ENCODE data around the gene IL1RAPL2.
"Not testable (repeated sequence)": the region's sequence is repeated elsewhere in the genome, so short reads cannot be mapped to it uniquely, and the experiment has no call there.

IL1RAPL2 gene

DNA sequence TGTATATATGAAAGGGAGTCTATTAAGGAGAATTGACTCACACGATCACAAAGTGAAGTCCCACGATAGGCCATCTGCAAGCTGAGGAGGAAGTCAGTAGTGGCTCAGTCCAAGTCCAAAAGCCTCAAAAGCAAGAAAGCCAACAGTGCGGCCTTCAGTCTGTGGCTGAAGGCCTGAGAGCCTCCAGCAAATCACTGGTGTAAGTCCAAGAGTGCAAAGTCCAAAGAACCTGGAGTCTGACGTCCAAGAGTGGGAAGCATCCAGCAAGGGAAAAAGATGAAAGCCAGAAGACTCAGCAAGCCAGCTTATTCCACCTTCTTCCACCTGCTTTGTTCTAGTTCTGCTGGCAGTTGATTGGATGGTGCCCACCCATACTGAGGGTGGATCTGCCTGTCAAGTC, 104.1 kb downstream of the IL1RAPL2 start:
- no peak for DNase-seq (ENCODE audit: low read depth in 2 of 2)

DNA sequence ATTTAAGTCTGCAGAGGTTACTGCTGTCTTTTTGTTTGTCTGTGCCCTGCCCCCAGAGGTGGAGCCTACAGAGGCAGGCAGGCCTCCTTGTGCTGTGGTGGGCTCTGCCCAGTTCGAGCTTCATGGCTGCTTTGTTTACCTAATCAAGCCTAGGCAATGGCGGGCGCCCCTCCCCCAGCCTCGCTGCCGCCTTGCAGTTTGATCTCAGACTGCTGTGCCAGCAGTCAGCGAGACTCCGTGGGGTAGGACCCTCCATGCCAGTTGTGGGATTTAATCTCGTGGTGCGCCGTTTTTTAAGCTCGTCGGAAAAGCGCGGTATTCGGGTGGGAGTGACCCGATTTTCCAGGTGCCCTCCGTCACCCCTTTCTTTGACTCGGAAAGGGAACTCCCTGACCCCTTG, 111.5 kb downstream of the IL1RAPL2 start:
- not testable (repeated sequence) for DNase-seq (ENCODE audit: low read depth in 2 of 2)

DNA sequence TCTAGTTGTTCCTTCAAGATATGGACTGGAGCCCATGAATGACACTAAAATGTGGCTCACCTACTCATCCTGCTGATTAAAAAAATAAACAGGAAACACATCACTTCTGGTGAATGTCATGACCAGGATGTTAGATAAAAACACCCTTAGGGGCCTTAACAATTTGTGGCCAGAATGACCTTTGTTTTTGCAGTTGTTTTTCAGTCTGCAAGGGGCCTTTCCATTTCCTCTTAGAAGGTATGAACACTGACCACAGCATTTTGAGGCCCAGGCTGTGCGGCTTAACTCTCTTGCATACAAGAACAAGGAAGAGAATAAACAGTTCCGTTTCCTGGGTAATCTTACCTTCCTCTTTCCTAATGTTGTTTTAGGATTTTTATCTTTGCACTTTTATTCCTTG, 113.2 kb downstream of the IL1RAPL2 start:
- DNase-seq (ENCODE audit: low read depth in 2 of 2), result no peak

DNA sequence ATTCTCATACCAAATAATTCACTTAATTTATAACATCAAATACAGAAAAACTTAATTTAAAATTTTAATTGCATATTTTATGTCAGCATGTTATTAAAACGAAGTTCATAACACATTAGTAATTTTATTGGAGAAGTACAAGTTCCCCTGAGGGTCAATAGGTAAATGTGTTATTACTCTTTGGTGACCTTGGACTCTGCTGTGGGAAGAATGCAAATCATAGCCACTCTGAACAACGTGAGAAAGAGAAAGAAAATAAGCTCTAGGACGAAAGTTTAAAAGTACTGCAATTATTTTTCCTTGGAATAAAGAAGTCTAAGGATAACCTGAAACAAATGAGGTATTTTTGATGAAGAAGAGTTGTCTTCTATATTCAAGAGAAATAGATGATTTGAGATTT, 115.2 kb downstream of the IL1RAPL2 start:
- DNase-seq (ENCODE audit: low read depth in 2 of 2), result no peak

DNA sequence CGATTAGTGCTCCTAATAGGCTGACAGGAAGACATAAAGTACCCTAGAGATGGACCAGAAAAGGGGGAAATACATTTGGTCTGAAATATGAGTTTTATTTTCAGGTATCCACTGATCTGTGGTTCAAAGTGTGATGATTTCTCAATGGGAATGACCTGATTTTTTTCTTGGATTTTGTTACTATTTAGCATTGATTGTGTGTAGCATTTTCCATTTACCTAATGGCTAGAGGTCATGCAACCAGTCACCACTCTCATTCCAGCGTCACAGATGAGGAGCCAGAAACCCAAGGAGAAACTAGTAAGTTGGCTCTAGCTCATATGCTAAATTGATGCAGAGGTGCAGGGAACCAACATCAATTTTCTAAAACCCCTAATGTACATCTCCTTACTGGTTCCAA, 118.1 kb downstream of the IL1RAPL2 start:
- no peak for DNase-seq (ENCODE audit: low read depth in 2 of 2)

DNA sequence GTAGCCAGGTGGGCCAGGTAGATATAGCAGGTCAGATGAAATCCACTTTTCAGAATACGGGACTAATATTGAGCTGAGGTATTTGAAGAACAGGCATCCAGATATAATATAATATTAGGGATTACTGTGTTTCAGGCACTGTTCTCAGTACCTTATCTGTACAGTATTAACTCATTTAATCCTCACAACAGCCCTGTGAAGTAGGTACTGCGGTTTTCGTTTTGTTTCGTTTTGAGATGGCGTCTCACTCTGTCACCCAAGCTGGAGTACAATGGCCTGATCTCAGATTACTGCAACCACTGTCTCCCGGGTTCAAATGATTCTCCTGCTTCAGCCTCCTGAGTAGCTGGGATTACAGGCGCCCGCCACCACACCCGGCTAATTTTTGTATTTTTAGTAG, 129.6 kb downstream of the IL1RAPL2 start:
- DNase-seq (ENCODE audit: low read depth in 2 of 2), result no peak

DNA sequence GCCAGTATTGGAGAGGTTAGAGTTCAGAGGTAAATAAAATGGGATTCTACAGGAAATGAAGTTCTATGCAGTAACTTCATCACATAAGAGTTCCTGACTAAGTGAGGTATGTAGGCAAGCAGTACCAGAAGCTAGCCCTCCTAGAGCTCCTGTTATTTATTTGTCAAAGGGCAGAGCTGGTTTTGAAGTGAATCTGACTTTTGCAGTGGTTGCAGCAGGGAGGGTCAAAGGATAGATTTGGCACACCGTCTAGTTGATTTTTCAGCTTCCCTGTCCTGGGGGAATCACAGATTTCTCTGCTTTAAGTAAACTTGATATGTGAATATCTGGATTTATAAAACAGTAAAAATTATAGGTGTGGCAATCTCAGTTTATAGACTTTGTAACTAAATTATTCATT, 130.7 kb downstream of the IL1RAPL2 start:
- no peak for DNase-seq (ENCODE audit: low read depth in 2 of 2)

DNA sequence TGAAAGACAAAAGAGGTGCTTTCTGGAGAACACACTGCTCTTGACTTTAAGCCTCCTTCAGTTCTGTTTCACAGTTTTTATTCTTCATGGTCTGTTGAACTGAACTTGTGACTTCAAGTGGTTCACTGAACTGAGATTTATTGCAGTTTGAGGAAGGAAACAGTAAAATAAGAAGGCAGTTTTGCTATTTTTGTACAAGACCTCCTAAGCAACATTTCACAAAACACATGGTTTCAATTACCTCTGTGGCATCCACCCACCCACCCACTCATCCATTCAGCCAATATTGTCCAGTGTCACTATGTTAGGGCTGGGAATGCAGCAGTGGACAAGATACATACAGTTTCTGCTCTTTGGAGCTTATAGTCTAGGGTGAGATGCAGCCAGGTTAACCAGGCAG, 131.3 kb downstream of the IL1RAPL2 start:
- no peak for DNase-seq (ENCODE audit: low read depth in 2 of 2)

DNA sequence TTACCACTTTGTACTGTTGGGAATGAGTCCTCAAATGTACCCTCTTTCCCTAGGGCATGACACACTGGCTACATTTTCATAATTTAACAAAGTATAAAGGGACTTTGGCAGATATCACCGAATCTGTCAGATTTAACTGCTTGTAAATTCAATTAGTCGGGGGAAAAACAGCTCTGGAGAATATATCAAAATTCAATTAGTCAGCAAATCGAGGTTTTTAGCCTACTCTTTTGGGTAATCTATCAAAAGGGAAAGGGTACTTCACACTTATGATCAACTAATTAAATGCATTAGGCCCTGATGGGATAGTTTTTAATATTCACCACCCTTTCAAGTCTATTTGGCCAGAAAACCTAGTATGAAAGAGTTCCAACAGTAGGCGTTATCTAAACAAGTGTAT, 141.0 kb downstream of the IL1RAPL2 start:
- DNase-seq (ENCODE audit: low read depth in 2 of 2), result no peak

DNA sequence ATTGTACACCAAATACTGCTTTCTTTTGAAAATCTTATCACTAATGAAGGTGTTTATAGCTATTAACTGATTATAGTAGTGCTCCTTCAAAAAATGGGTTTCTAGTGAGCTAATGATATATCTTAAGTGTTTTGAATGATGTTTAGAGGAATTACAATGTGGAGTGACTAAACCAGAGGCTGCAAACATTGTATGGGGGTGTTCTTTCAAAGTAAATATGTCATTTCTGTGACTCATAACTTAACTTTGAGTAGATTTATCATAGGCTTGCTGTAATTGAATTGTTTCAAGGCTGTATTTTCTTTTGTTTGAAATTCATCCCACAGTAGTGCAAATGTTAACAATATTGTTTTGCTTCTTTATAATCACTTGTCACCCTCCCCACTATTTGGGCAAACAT, 141.6 kb downstream of the IL1RAPL2 start:
- DNase-seq (ENCODE audit: low read depth in 2 of 2), result no peak

DNA sequence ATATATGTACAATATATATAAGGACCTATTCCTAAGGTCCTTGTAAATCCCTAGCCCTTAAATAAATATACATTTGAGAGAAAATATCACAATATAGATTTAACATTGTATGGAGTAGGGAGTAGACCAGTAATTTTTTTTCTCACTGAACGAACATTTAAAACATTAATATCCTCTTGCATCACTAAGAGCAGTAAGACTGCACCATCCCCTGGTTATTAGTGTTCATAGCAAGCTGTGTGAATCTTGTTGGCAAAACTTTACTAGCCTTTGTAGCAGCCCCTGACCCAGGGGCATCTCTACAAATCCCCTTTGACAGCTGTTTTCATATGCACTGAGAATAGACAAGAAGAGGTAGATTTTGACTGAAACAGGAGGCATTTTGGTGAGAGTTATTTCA, 146.5 kb downstream of the IL1RAPL2 start:
- DNase-seq (ENCODE audit: low read depth in 2 of 2), result no peak

DNA sequence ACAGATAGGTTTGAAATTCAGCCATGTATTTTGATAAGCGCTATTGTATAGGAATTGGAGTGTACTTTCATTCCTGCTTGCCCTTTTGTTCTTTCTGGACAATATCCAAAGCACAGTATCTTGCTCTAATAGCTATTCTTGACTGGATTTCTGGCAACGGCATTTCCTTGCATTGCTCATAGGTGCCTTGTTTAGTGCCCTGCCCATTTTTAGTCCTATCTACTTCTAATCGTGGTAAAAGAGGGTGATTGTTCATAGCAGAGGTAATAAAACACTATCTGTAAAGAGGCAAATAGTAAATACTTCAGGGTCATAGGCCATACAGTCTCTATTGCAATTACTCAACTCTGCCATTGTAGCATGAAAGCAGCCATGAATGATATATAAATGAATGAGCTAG, 155.9 kb downstream of the IL1RAPL2 start:
- DNase-seq (ENCODE audit: low read depth in 2 of 2), result no peak

DNA sequence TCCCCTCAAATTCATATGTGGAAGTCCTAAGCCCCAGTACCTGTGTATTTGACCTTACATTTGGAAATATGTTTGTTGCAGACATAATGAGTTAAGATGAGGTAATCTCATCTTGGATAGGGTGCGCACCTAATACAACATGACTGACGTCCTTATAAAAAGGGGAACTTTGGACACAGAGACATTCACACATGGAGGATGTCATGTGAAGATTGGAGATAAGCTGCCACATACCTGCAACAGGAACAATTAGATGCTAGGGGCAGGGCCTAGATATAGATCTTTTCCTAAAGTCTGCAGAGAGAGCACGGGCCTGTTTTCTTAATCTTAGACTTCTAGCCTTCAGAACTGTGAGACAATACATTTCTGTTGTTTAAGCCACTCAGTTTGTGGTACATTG, 162.5 kb downstream of the IL1RAPL2 start:
- DNase-seq (ENCODE audit: low read depth in 2 of 2), result no peak

DNA sequence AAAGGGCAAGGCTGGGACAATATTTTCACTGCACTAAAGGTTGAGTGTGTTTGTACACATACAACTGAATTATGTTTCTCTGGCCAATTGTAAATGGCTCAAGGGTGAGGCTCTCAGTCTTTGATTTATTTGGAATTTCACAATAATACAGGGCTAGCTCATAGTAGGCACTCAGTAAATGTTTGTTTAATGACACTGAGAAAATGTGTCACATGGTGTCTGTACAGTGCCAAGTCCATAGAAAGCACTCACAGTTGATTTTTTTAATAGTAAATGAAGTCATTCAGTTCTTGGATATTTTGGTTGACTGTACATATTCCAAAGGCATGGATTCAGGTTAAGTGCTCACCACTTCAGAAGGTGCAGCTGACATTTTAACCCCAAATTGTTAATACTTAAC, 176.4 kb downstream of the IL1RAPL2 start:
- no peak for DNase-seq (ENCODE audit: low read depth in 2 of 2)

DNA sequence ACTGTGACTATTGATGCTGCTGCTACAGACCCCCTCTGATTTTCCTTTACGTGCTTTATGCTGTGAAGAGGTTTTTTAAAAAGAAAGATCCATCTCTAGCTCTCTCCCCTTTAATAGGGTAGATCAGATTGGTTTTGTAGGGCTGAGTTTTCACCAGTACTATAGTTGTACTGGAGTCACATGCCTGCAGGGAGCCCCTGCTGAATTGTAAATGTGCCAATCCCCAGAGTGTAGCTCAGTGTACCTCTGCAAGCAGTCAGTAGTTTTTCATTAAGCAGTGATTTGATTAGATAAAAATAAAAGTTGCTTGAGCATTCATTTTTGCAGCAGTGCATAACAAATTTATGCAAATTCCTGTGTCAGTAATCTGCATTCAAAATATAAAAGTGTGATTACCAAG, 179.2 kb downstream of the IL1RAPL2 start:
- DNase-seq (ENCODE audit: low read depth in 2 of 2), result no peak

DNA sequence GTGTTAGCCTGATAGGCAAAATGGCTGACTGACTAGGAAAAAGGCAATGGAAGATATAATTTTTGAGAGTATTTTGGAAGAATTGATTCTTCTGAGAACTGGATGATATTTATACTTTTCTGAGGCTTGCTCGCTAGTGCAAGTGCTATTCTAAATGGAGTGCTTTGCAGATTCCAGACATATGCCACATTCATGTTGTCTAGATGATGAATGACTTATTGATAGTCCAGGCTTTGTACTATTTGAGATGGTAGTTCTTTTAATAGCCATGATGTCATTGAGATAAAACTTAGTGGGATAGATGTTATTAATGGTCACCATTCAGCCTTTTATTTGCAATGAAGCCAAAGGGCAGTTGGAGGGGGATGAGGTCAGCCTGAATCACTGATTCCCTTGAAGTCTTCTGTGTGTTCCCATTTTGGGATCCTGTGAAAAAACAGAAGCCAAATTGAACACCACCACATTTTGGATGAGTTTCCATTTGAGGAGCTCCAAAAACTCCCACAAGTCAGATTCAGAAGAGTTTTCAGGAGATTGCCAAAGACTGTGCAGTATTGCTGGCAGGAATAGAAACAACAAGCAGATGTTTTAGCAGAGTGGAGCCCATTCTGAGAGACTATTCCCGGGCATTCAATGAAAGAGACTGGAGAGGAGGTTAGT, 184.1 kb downstream of the IL1RAPL2 start:
- no peak for DNase-seq (ENCODE audit: low read depth in 2 of 2)

DNA sequence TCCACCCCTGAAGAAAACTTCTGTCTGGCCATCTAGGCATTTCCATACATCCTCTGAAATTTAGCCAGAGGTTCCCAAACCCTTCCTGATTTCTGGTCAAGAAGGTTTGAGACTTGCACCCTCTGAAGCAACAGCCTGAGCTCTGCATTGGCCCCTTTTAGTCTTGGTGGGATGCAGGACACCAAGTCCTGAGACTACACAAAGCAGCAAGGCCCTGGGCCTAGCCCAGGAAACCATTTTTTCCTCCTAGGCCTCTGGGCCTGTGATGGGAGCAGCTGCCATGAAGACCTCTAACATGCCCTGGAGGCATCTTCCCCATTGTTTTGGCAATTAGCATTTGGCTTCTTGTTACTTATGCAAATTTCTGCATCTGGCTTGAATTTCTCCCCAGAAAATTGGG, 196.6 kb downstream of the IL1RAPL2 start:
- no peak for DNase-seq (ENCODE audit: low read depth in 2 of 2)

DNA sequence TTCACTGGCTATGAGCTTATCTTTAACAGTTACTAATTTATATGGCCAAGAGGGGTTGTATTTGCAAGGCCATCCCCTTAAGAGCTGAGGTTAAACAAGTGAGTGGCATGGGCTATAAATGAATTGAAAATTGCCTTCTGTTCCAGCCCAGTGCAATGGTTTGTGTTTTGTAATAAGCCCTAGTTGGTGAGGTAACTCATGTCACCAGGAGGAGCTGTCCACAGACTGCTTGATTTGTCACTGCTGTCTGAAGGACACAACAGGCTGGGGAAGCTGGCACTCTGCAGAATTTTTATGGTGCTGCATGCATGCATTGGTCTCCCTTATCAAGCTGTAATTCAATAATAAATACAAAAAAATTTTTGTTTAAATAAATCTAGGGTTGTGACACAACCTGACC, 223.8 kb downstream of the IL1RAPL2 start:
- no peak for DNase-seq (ENCODE audit: low read depth in 2 of 2)

DNA sequence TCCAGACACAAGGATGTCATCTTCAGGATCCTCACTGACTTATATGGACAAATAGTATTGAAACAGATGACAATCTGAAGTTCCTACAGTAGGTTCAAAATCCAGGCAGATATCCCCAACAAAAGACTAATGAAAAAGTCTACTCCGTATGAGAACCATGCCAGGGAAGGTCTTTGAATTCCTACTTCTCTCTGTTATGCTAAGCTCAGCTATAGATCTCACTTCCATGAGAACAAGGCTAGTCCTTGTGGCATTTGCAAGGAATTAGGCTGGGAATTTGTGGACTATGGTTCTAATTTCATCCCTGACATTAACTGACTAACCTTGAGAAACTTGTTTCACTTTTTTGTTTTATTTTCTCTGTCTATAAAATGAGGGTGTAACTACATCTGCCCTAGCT, 229.8 kb downstream of the IL1RAPL2 start:
- no peak for DNase-seq (ENCODE audit: low read depth in 2 of 2)

DNA sequence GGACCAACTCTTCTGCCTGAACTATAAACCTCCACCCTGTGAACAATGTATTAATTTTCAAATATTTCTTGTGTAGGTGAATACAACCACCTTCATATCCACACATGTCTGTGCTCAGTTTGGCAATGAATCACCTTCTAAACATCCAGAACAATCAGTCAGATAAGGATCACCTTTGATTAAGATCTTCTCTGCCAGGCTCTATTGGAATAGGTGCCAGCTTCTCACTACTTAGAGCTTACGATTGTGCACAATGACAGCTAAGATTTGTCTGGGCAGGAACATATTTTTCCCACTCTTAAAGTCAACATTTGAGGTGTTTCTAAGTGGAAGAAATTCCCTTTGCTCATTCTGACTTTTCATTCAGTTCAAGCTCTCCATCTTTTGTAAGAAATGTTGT, 237.2 kb downstream of the IL1RAPL2 start:
- no peak for DNase-seq (ENCODE audit: low read depth in 2 of 2)

DNA sequence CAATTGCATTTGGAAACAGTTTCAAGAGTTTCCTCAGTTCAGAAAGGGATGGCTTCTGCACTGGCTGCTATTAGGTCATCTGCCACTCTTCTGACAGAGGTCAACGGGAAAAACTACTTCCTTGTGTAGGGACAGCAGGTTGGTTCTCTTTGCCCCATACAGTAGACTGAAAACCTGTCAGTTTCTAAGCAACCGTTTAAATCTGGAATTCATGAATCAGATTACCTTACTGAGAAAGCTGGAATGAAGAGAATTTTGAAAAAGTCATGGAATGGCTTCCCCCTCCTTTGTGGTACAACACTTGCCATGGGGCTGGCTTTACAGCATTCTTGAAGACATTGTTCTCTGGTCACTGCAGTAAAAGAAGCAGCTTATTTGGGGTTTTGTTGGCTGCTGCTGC, 240.3 kb downstream of the IL1RAPL2 start:
- no peak for DNase-seq (ENCODE audit: low read depth in 2 of 2)

DNA sequence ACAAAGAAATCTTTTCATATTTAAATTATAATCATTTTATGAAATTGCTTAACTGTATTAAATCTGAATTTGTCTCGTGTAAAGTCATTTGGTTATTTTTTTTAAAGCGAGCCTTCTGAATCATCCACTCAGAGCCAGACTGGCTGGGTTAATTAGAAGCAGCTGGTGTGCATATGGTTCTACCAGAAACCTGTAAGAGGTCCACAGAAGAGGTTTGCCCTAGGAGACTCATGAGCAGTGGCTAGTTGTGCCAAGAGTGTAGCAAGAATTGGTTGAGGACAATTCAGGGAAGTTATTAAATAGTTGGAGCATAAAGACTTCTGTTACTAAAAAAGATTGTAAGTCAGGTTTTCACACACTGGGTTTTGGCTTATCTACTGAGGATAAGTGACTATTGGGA, 267.4 kb downstream of the IL1RAPL2 start:
- no peak for DNase-seq (ENCODE audit: low read depth in 2 of 2)

DNA sequence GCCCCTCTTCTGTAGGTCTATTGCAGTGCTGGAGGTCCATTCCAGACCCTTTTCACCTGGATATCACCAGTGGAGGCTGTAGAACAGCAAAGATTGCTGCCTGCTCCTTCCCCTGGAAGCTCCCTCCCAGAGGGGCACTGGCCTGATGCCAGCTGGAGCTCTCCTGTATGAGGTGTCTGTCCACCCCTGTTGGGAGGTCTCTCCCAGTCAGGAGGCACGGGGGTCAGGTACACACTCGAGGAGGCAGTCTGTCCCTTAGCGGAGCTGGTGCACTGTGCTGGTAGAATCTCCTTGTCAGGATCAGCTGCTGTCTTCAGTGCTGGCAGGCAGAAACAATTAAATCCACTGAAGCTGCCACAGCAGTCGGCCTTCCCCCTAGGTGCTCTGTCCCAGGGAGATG, 276.6 kb downstream of the IL1RAPL2 start:
- no peak for DNase-seq (ENCODE audit: low read depth in 2 of 2)

DNA sequence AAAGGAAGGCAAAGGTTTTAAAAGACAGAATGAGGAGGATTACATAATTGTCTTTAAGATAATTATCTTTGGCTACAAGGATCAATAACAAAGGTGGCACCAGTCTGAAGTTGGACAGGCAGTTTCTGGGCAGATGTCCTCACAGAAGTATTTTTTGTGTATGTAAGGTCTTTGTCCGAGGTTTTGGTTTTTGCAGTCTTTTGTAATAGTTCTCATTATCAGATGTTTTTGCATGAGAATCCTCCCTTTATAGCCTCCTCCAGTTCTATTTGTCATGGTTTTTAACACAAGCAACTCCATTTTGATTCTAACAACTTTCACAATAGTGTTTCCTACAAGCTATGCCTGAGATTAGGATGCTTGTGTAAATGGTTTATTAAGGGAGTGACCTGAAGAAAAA, 286.2 kb downstream of the IL1RAPL2 start:
- no peak for DNase-seq (ENCODE audit: low read depth in 2 of 2)

DNA sequence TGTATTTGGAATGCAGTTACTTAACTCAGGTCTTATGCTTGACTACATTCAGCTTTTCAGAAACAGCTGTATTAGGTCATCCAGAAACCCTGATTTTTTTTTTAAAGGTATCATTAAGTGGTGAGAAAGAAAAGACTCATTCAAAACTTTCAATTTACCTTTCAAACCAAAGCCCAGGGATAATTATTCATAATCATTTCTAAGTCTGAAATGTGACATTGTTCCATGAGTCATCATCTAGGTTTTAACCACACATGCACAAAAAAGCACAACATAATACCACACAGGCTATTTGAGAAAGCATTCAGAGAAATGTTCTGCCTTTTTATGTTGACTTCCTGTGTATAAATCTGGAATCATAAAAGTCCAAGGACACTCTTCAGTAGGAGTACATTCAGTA, 288.2 kb downstream of the IL1RAPL2 start:
- no peak for DNase-seq (ENCODE audit: low read depth in 2 of 2)
